HG03095 (cell line): ENCODE data around the gene OFD1.

Experiments used
- ATAC-seq: cut with Tn5 transposase; IDR thresholded peaks from one replicate; pipeline ENCODE4 v1.9.1; 2021; ENCODE audit warnings: moderate library complexity; ENCODE audit not compliant: unreplicated experiment

OFD1 gene

GRCh38 chrX:13790206-13791131, 55.9 kb downstream of the OFD1 start:
- no peak for ATAC-seq

- ATAC-seq: no peak
These were observed 56.6 kb downstream of the OFD1 start for GRCh38 chrX:13791145-13791544.

- ATAC-seq: no peak
These were observed 57.0 kb downstream of the OFD1 start for GRCh38 chrX:13791559-13791958.

- ATAC-seq: no peak
These were observed 59.3 kb downstream of the OFD1 start for GRCh38 chrX:13793897-13794296.

GRCh38 chrX:13794417-13794816, 59.9 kb downstream of the OFD1 start:
- no peak for ATAC-seq

GRCh38 chrX:13797512-13797911, 63.0 kb downstream of the OFD1 start:
- ATAC-seq: no peak

GRCh38 chrX:13798184-13798583, 63.6 kb downstream of the OFD1 start:
- ATAC-seq: no peak

GRCh38 chrX:13803116-13803515, 68.6 kb downstream of the OFD1 start:
- no peak for ATAC-seq

- no peak for ATAC-seq
These were observed 70.7 kb downstream of the OFD1 start for GRCh38 chrX:13805241-13805640.

GRCh38 chrX:13808293-13808692, 73.7 kb downstream of the OFD1 start:
- no peak for ATAC-seq

- ATAC-seq: no peak
These were observed 74.3 kb downstream of the OFD1 start for GRCh38 chrX:13808865-13809264.

- ATAC-seq: no peak
These were observed 81.1 kb downstream of the OFD1 start for GRCh38 chrX:13815664-13816063.

GRCh38 chrX:13816176-13816575, 81.6 kb downstream of the OFD1 start:
- ATAC-seq: no peak

- ATAC-seq: no peak
These were observed 82.4 kb downstream of the OFD1 start, which contains the start of gene GPM6B for GRCh38 chrX:13816643-13817627. Gene GPM6B (minus strand): TSS chrX:13817093. CDS start chrX:13816904, 189 bp downstream.
